Mesenchymal stem cell (in vitro differentiated cells and primary cell): ENCODE measurements around the gene KRT75.

ENCODE experiments used
- DNase-seq: peaks from one replicate; pipeline ENCODE4 v3.0.0-alpha.2; 2013
- H2AFZ ChIP-seq: one replicate; pipeline ENCODE4 v1.6.1; 2013; ENCODE audit warnings: low read depth, mild to moderate bottlenecking, control low read depth, inconsistent platforms, low read length, moderate library complexity
- H2AK5ac ChIP-seq: 2 replicates; pipeline ENCODE4 v1.6.1; 2013; ENCODE audit warnings: low read length, moderate library complexity, mild to moderate bottlenecking, inconsistent platforms; ENCODE audit not compliant: severe bottlenecking
- H2BK120ac ChIP-seq: one replicate; pipeline ENCODE4 v1.6.1; 2013; ENCODE audit warnings: low read depth, mild to moderate bottlenecking, inconsistent platforms, low read length, moderate library complexity
- H2BK12ac ChIP-seq, 2 experiments: one replicate each; pipeline ENCODE4 v1.6.1; 2013; ENCODE audit warnings: inconsistent platforms in 2 of 2, low read length in 2 of 2, mild to moderate bottlenecking in 2 of 2, moderate library complexity in 2 of 2, control low read depth in 1 of 2
- H2BK15ac ChIP-seq: one replicate; pipeline ENCODE4 v1.6.1; 2013; ENCODE audit warnings: mild to moderate bottlenecking, low read depth, inconsistent platforms; ENCODE audit not compliant: poor library complexity, severe bottlenecking
- H2BK5ac ChIP-seq: 2 replicates; pipeline ENCODE4 v1.6.1; 2013; ENCODE audit warnings: low read depth, mild to moderate bottlenecking, low read length, control low read depth, inconsistent platforms; ENCODE audit not compliant: poor library complexity, severe bottlenecking
- H3K14ac ChIP-seq, 2 experiments: one replicate each; pipeline ENCODE4 v1.6.1; 2013; ENCODE audit warnings: inconsistent platforms in 2 of 2, low read length in 2 of 2, control low read depth in 1 of 2, mild to moderate bottlenecking in 1 of 2, moderate library complexity in 1 of 2
- H3K18ac ChIP-seq, 2 experiments: one replicate each; pipeline ENCODE4 v1.6.1; 2013; ENCODE audit warnings: inconsistent platforms in 2 of 2, low read length in 2 of 2, control low read depth in 1 of 2, low read depth in 1 of 2, mild to moderate bottlenecking in 1 of 2
- H3K23ac ChIP-seq, 2 experiments: one replicate each; pipeline ENCODE4 v1.6.1; 2013; ENCODE audit warnings: inconsistent platforms in 2 of 2, low read length in 2 of 2, mild to moderate bottlenecking in 2 of 2, moderate library complexity in 2 of 2, control low read depth in 1 of 2
- H3K27ac ChIP-seq: 2 replicates; pipeline ENCODE4 v1.5.1; 2013; ENCODE audit warnings: mild to moderate bottlenecking, moderate library complexity, low read length, control low read depth, inconsistent platforms; ENCODE audit not compliant: poor library complexity, severe bottlenecking
- H3K27me3 ChIP-seq, 2 experiments: 2 replicates each; pipeline versions ENCODE4 v1.6.1 to v1.7.0; 2013; ENCODE audit warnings: low read length in 2 of 2, mild to moderate bottlenecking in 2 of 2, moderate library complexity in 2 of 2, control low read depth in 1 of 2, inconsistent platforms in 1 of 2; ENCODE audit not compliant: control insufficient read depth in 1 of 2, insufficient read depth in 1 of 2
- H3K36me3 ChIP-seq, 2 experiments: 2 replicates each; pipeline versions ENCODE4 v1.6.1 to v1.7.0; 2013; ENCODE audit warnings: low read length in 2 of 2, control low read depth in 1 of 2, inconsistent platforms in 1 of 2, low read depth in 1 of 2, mild to moderate bottlenecking in 1 of 2; ENCODE audit not compliant: insufficient read depth in 2 of 2, control insufficient read depth in 1 of 2
- H3K4ac ChIP-seq, 2 experiments: one replicate each; pipeline ENCODE4 v1.6.1; 2013; ENCODE audit warnings: inconsistent platforms in 2 of 2, low read length in 2 of 2, mild to moderate bottlenecking in 2 of 2, moderate library complexity in 2 of 2, control low read depth in 1 of 2, low read depth in 1 of 2
- H3K4me1 ChIP-seq: 2 replicates; pipeline ENCODE4 v1.6.1; 2013; ENCODE audit warnings: low read depth, low read length, control low read depth; ENCODE audit not compliant: control insufficient read depth, insufficient read depth
- H3K4me2 ChIP-seq: 2 replicates; pipeline ENCODE4 v1.6.1; 2013; ENCODE audit warnings: low read length, mild to moderate bottlenecking, inconsistent platforms; ENCODE audit not compliant: poor library complexity, severe bottlenecking
- H3K4me3 ChIP-seq, 2 experiments: 2 replicates each; pipeline versions ENCODE4 v1.5.1 to v1.7.0; 2013; ENCODE audit warnings: low read length in 2 of 2, mild to moderate bottlenecking in 2 of 2, control low read depth in 1 of 2, low read depth in 1 of 2; ENCODE audit not compliant: insufficient read depth in 1 of 2
- H3K79me1 ChIP-seq: replicated peaks from 2 replicates; pipeline ENCODE4 v1.6.1; 2013; ENCODE audit warnings: mild to moderate bottlenecking, control low read depth, low read length, inconsistent platforms; ENCODE audit not compliant: poor library complexity, severe bottlenecking
- H3K9ac ChIP-seq: 2 replicates; pipeline ENCODE4 v1.7.0; 2013; ENCODE audit warnings: mild to moderate bottlenecking, low read length, moderate library complexity
- H3K9me3 ChIP-seq: 2 replicates; pipeline ENCODE4 v1.7.0; 2013; ENCODE audit warnings: mild to moderate bottlenecking, low read length; ENCODE audit not compliant: control insufficient read depth
- H4K8ac ChIP-seq: one replicate; pipeline ENCODE4 v1.6.1; 2013; ENCODE audit warnings: inconsistent platforms, mild to moderate bottlenecking, low read length, moderate library complexity
- H4K91ac ChIP-seq: one replicate; pipeline ENCODE4 v1.6.1; 2013; ENCODE audit warnings: mild to moderate bottlenecking, low read length, inconsistent platforms
- WGBS: methylation state at CpG from one replicate; pipeline ENCODE4 v1.1.7; 2013; ENCODE audit warnings: mixed read lengths; 5-methylcytosine and 5-hydroxymethylcytosine counted together

KRT75 gene

GRCh38 chr12:52399756-52400155 lies 34.4 kb downstream of the KRT75 start:
- DNase-seq = no peak
- Histone ChIP-seq H3K4ac (no peak overlapping the region), H3K27me3 (peaks cover 71 to 92% of the 10 kb centered on the region in 2 experiments), H4K91ac (no peak overlapping the region), H3K27ac (no peak overlapping the region), H3K36me3 (no peaks in the 10 kb centered on the region), H3K18ac (no peak overlapping the region), H3K9me3 (no peaks in the 10 kb centered on the region), H2AK5ac (no peak overlapping the region), H4K8ac (no peak overlapping the region), H3K23ac (no peak overlapping the region), H2BK5ac (no peak overlapping the region), H3K14ac (no peak overlapping the region), H3K4me2 (no peak overlapping the region), H2BK12ac (no peak overlapping the region), H3K4me1 (no peaks in the 10 kb centered on the region), H3K9ac (no peak overlapping the region), H2BK15ac (no peak overlapping the region), H2BK120ac (no peak overlapping the region), H3K79me1 (no peaks in the 10 kb centered on the region), H2AFZ (no peak overlapping the region), H3K4me3 (no peak overlapping the region)
- 91% methylated on average over 16 of the region's 16 CpGs for WGBS

DNA sequence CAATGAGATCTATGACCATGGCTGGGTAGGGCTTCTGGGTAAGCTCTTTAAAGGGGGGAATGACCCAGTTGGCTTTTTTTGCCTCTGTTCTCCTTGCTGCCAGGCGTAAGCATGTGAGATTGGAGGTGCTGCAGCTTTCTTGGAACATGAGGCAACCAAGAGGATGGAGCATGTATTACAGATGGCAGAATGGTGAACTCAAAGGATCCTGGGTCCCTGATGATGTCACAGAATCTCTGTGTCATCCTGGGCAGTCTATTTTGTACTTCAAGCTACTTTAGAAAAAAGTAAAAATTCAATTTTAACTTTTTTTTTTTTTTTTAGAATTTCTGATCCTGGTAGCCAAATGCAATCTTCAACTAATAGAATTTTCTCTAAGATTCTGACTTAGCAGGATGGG lies 36.0 kb downstream of the KRT75 start:
- 68% methylated on average over 1 of the region's 1 CpG for WGBS
- H3K27ac ChIP-seq = no peak overlapping the region

GRCh38 chr12:52396656-52397055 lies 37.5 kb downstream of the KRT75 start:
- Histone ChIP-seq H3K14ac (peak overlapping the region in 1 of 2 experiments; percentile 64), H3K9me3 (no peaks in the 10 kb centered on the region), H3K4me2 (no peak overlapping the region), H2AK5ac (no peak overlapping the region), H3K79me1 (no peaks in the 10 kb centered on the region), H3K9ac (no peak overlapping the region), H4K91ac (no peak overlapping the region), H2BK5ac (no peak overlapping the region), H3K4me1 (peaks cover 1% of the 10 kb centered on the region), H3K4me3 (no peak overlapping the region), H3K27ac (no peak overlapping the region), H2BK15ac (no peak overlapping the region), H2BK12ac (no peak overlapping the region), H2BK120ac (no peak overlapping the region), H3K27me3 (peaks cover 63 to 86% of the 10 kb centered on the region in 2 experiments), H3K18ac (no peak overlapping the region), H3K4ac (no peak overlapping the region), H3K23ac (no peak overlapping the region), H4K8ac (no peak overlapping the region), H3K36me3 (no peaks in the 10 kb centered on the region), H2AFZ (no peak overlapping the region)
- DNase-seq = no peak
- WGBS = 77% methylated on average over 8 of the region's 8 CpGs

More for the DNA sequence above, 36.0 kb downstream of the KRT75 start:
- Histone ChIP-seq H4K91ac (no peak overlapping the region), H3K23ac (no peak overlapping the region), H4K8ac (no peak overlapping the region), H2BK120ac (no peak overlapping the region), H3K4ac (no peak overlapping the region), H3K4me2 (no peak overlapping the region), H2BK12ac (no peak overlapping the region), H2BK5ac (no peak overlapping the region), H3K18ac (no peak overlapping the region), H3K79me1 (no peaks in the 10 kb centered on the region), H3K4me3 (no peak overlapping the region), H3K9me3 (no peaks in the 10 kb centered on the region), H2BK15ac (no peak overlapping the region), H2AFZ (no peak overlapping the region), H3K27me3 (peaks cover 72 to 94% of the 10 kb centered on the region in 2 experiments), H3K9ac (no peak overlapping the region), H3K36me3 (no peaks in the 10 kb centered on the region), H3K4me1 (no peaks in the 10 kb centered on the region), H3K14ac (no peak overlapping the region), H2AK5ac (no peak overlapping the region)
- no peak for DNase-seq

- H2AK5ac ChIP-seq = no peak overlapping the region
- no peaks in the 10 kb centered on the region for H3K79me1 ChIP-seq
- no peaks in the 10 kb centered on the region for H3K36me3 ChIP-seq
- H2BK5ac ChIP-seq = no peak overlapping the region
- peaks cover 1% of the 10 kb centered on the region for H3K4me1 ChIP-seq
- no peak overlapping the region for H3K4ac ChIP-seq
- H3K18ac ChIP-seq = no peak overlapping the region
- H2BK15ac ChIP-seq = no peak overlapping the region
- no peak overlapping the region for H3K14ac ChIP-seq
- H4K8ac ChIP-seq = no peak overlapping the region
- H3K23ac ChIP-seq = no peak overlapping the region
- H3K9ac ChIP-seq = no peak overlapping the region
- H3K27ac ChIP-seq = no peak overlapping the region
- no peak for DNase-seq
- H4K91ac ChIP-seq = no peak overlapping the region
- WGBS = 57% methylated on average over 20 of the region's 20 CpGs
- H3K9me3 ChIP-seq = no peaks in the 10 kb centered on the region
- H3K4me2 ChIP-seq = no peak overlapping the region
- no peak overlapping the region for H2BK120ac ChIP-seq
- no peak overlapping the region for H3K4me3 ChIP-seq
- H3K27me3 ChIP-seq = peaks cover 58 to 78% of the 10 kb centered on the region in 2 experiments
- no peak overlapping the region for H2AFZ ChIP-seq
- H2BK12ac ChIP-seq = no peak overlapping the region
These were observed 38.3 kb downstream of the KRT75 start for GRCh38 chr12:52395761-52396434.
